T-helper 1 cell treated with Interleukin-12 subunit alpha and Interleukin-12 subunit beta and Interleukin-4 antibody, amounts not matched to agents 30 μg/mL and 1 μg/mL, for 36 hours (primary cell): ENCODE results near the gene NME8.

Experiments used
- H3K27ac Mint-ChIP-seq: one replicate; pipeline ENCODE4 v1.8.0; 2021; ENCODE audit warnings: mild to moderate bottlenecking, mixed read lengths
- H3K27me3 Mint-ChIP-seq: one replicate; pipeline ENCODE4 v1.8.0; 2021; ENCODE audit warnings: low read depth, mixed read lengths
- H3K36me3 Mint-ChIP-seq: one replicate; pipeline ENCODE4 v1.8.0; 2021; ENCODE audit warnings: low read depth, mixed read lengths
- H3K4me1 Mint-ChIP-seq: one replicate; pipeline ENCODE4 v1.8.0; 2021; ENCODE audit warnings: low read depth, mixed read lengths
- H3K4me3 Mint-ChIP-seq: one replicate; pipeline ENCODE4 v1.8.0; 2021; ENCODE audit warnings: mild to moderate bottlenecking, moderate library complexity, mixed read lengths
- H3K9me3 Mint-ChIP-seq: one replicate; pipeline ENCODE4 v1.8.0; 2021; ENCODE audit warnings: mixed read lengths

Gene NME8

DNA sequence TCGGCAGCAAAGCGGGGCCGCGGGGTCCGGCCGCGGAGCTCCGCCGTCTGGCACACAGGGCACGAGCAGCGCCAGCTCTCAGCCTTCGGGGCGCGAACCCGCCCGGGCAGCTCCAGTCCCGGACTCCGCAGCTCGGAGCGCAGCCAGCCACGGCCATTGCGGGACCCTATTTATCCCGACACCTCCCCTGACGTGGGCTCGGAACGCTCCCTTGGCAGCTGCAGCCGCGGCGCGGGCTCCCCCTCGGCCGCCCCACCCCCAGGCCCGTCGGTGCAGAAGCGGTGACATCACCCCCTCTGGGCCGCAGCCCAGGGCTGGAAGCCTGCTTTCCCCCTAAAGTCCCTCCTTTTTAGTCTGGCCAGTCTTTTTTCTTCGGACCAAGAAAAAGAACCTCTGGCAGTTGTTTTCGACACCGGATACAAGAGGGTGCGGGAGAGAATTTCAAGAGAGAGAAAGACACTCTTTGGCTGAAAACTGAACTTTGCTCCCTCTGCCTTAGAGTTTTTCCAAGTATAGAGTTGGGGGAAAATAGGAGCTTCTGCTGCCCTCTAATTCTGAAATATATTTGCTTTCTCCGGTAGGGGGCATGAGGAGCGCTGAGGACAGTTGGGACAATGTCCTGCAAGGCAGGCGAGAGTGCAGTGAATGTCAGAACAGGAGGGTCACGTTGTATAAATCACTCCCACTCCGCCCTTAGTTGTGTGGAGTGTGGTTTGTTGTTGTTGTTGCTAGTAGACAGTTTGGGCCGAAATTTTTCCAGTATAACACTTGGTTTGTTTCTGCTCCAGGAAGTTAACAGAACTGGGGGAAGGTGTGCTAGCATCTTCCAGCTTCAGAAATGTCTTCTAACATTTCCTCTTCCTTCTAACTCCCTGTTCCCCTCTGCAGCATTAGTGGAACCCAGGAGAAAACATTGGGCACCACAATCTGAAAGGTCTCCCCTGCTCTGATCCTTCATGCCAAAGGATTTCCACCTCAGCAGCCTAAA, 68.6 kb downstream of the NME8 start, which contains the start of gene SFRP4:
Gene SFRP4, minus strand, starts transcription at position 145 of the 988 bp plus-strand sequence. CDS start 280 bp downstream, outside the sequence.
- Mint-ChIP-seq H3K27ac (no peak within 1 kb of the TSS), H3K27me3 (peaks cover 84% of the 10 kb centered on the region), H3K36me3 (peaks cover 1% of the 10 kb centered on the region), H3K4me3 (no peak within 1 kb of the TSS), H3K4me1 (peaks cover 6% of the 10 kb centered on the region), H3K9me3 (no peaks in the 10 kb centered on the region)

GRCh38 chr7:37918526-37918925, 70.1 kb downstream of the NME8 start:
- H3K4me3 Mint-ChIP-seq, result no peak overlapping the region
- peaks cover 76% of the 10 kb centered on the region for H3K27me3 Mint-ChIP-seq
- H3K27ac Mint-ChIP-seq, result no peak overlapping the region
- H3K9me3 Mint-ChIP-seq, result no peaks in the 10 kb centered on the region
- peaks cover 6% of the 10 kb centered on the region for H3K4me1 Mint-ChIP-seq
- peaks cover 1% of the 10 kb centered on the region for H3K36me3 Mint-ChIP-seq

DNA sequence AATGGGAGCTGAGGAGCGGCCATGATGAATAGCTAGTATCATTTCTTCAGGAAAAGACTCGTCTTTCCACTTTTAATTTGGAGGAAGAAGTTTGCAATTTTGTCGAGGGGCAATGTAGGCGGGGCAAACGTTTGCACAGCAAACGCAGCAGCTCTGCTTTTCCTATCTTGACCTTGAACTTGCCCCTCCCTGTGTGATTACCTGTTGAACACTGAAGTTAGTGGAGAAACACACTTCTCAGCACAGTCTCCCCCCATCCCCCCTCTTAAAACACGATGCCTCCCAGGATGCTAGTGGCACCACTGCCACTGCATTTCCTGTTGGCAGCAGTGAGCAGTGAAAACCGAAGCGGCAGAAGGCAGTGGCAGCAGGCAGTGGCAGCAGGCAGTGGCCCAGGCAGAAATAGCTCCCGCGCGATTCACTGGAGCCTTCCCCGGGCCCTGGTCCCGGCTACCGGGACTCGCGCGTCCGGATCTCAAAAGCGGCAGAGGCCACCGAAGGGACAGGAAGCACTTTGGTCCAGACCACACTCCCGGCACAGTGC, 72.0 kb downstream of the NME8 start, which contains the start of gene EPDR1:
Gene EPDR1, plus strand, starts transcription at position 336 of the 544 bp plus-strand sequence. CDS start 300 bp downstream, outside the sequence.
- Mint-ChIP-seq H3K9me3 (no peaks in the 10 kb centered on the region), H3K27ac (no peak within 1 kb of the TSS), H3K36me3 (peaks cover 1% of the 10 kb centered on the region), H3K27me3 (peaks cover 65% of the 10 kb centered on the region), H3K4me3 (peak within 1 kb of the TSS; percentile 65), H3K4me1 (peaks cover 6% of the 10 kb centered on the region)

DNA sequence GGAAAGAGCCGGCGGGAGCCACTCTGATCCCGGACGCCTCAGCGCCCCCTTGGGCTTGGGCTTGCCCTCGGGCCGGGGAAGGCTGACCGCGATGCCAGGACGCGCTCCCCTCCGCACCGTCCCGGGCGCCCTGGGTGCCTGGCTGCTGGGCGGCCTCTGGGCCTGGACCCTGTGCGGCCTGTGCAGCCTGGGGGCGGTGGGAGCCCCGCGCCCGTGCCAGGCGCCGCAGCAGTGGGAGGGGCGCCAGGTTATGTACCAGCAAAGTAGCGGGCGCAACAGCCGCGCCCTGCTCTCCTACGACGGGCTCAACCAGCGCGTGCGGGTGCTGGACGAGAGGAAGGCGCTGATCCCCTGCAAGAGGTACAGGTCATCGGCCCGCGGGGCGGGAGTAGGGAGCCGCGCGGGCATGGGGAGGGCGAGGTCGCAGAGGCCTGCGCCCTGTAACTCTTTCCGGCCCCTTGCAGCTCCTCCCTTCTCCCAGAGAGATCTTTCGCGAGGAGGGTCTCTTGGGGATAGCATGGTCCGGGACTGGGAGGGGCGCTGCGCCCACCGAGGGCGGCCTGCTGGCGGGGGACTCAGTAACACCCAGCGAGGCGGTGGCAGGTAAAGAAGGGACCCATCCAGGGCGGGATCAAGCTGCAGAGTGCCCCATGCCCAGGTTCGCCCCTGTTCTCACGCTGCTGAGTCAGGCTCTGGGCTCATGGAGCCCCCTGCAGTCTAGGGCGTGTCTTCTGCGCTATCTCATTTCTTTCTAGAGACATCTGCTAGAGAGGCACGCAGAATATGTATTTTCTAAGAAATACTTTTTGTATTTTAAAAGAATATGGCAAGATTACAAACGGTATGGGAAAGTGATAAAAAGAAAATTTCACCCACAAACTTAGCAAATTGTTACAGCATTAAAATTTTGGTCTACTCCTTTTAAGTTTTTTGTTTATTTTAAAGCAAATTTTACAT, 72.7 kb downstream of the NME8 start:
- no peak overlapping the region for H3K27ac Mint-ChIP-seq
- H3K4me1 Mint-ChIP-seq, result peaks cover 6% of the 10 kb centered on the region
- peak overlapping the region; percentile 21 for H3K4me3 Mint-ChIP-seq
- peaks cover 57% of the 10 kb centered on the region for H3K27me3 Mint-ChIP-seq
- H3K36me3 Mint-ChIP-seq, result peaks cover 1% of the 10 kb centered on the region
- peaks cover 2% of the 10 kb centered on the region for H3K9me3 Mint-ChIP-seq

GRCh38 chr7:37921876-37922275, 73.5 kb downstream of the NME8 start:
- no peak overlapping the region for H3K27ac Mint-ChIP-seq
- peaks cover 1% of the 10 kb centered on the region for H3K36me3 Mint-ChIP-seq
- H3K4me1 Mint-ChIP-seq, result peaks cover 4% of the 10 kb centered on the region
- peaks cover 53% of the 10 kb centered on the region for H3K27me3 Mint-ChIP-seq
- no peak overlapping the region for H3K4me3 Mint-ChIP-seq
- peaks cover 4% of the 10 kb centered on the region for H3K9me3 Mint-ChIP-seq

DNA sequence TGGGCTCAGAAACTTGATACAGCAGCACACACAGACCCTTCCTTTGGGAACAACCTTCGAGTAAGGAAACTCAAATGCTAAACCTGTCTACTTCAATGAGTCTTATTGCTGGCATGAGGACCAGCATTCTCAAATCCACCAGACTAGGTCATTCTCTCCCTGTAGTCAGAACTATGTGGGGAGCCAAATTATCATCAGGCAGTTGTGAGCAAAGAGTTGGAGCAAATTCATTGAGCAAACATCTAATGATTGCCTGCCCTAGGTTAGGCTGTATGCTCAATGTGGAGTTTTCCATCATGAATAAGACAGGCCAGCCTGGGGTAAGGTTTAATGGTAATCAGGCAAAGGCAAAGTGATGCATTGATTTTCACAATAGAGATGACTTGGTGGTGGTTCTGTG, 75.6 kb downstream of the NME8 start:
- Mint-ChIP-seq H3K27me3 (peaks cover 33% of the 10 kb centered on the region), H3K27ac (no peak overlapping the region), H3K4me1 (peaks cover 2% of the 10 kb centered on the region), H3K36me3 (peaks cover 1% of the 10 kb centered on the region), H3K4me3 (no peak overlapping the region), H3K9me3 (peaks cover 4% of the 10 kb centered on the region)

DNA sequence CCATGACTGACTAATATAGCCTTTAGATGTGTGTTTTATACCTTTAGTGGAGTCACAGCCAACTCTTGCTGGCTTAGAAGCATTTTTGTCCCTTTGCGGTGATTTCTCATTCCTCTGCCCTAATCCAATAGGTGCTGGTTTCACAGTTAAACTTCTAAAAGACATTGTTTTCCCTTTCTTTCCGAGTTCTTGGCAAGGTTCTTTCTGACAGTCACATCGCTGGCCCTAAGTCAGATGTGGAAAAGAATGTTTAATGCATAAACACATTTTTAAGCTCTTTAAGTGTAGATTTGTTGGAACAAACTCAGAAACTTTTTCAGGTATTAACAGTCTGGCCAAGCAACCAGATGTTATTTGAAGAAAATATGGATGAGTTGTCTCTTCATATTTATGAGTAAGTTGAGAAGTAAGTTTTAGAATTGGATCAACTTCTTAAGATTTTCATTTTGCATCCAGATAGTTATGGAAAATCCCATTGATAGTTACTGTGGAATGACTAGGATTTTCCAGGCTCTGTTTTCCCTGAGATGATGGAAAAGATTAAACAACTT, 76.2 kb downstream of the NME8 start:
- no peak overlapping the region for H3K27ac Mint-ChIP-seq
- peaks cover 27% of the 10 kb centered on the region for H3K27me3 Mint-ChIP-seq
- no peak overlapping the region for H3K4me3 Mint-ChIP-seq
- peaks cover 2% of the 10 kb centered on the region for H3K4me1 Mint-ChIP-seq
- peaks cover 4% of the 10 kb centered on the region for H3K9me3 Mint-ChIP-seq
- peaks cover 1% of the 10 kb centered on the region for H3K36me3 Mint-ChIP-seq

DNA sequence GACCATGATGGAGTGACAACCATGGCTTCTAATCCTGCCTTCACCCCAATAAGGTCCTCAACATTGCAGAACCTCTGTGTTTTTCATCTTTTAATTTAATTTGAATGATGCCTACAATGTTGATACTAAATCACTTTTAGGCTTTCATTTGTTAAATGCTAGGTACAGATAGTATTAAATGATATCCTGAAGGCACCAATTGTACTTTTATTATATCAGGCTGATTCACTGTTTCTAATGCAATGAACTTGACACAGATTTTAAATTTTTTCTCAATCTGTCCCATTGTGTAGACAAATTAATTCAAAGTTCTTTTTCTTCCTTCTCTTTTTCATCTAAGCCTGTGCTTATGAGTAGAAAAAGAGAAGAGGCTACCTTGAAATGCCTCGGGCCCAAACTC, 77.2 kb downstream of the NME8 start:
- Mint-ChIP-seq H3K4me1 (no peaks in the 10 kb centered on the region), H3K27ac (no peak overlapping the region), H3K27me3 (peaks cover 16% of the 10 kb centered on the region), H3K4me3 (no peak overlapping the region), H3K9me3 (peaks cover 4% of the 10 kb centered on the region), H3K36me3 (no peaks in the 10 kb centered on the region)

- no peaks in the 10 kb centered on the region for H3K4me1 Mint-ChIP-seq
- no peaks in the 10 kb centered on the region for H3K36me3 Mint-ChIP-seq
- no peak overlapping the region for H3K27ac Mint-ChIP-seq
- H3K27me3 Mint-ChIP-seq, result peaks cover 4% of the 10 kb centered on the region
- peaks cover 4% of the 10 kb centered on the region for H3K9me3 Mint-ChIP-seq
- H3K4me3 Mint-ChIP-seq, result no peak overlapping the region
Measured at GRCh38 chr7:37927773-37928444, 79.5 kb downstream of the NME8 start.

DNA sequence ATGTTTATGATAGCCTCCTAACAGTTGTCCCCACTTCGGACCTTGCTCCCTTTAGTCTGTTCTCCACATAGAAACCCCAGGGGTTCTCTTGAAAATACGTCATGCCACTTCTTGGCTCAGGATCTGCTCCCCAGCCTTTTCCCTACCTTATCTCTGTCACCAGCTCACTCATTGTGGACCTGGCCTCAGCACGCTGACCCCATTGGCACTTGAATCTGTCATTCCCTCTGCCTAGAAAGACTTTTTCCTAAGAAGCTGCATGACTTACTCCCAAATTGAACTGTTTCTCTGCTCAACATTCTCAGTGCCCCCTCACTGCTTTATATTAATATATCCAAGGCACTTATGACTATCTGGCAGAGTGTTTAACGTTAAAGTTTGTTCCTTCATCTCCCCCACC, 80.5 kb downstream of the NME8 start:
- Mint-ChIP-seq H3K9me3 (peaks cover 4% of the 10 kb centered on the region), H3K27ac (no peak overlapping the region), H3K4me3 (no peak overlapping the region), H3K27me3 (no peaks in the 10 kb centered on the region), H3K36me3 (no peaks in the 10 kb centered on the region), H3K4me1 (no peaks in the 10 kb centered on the region)

DNA sequence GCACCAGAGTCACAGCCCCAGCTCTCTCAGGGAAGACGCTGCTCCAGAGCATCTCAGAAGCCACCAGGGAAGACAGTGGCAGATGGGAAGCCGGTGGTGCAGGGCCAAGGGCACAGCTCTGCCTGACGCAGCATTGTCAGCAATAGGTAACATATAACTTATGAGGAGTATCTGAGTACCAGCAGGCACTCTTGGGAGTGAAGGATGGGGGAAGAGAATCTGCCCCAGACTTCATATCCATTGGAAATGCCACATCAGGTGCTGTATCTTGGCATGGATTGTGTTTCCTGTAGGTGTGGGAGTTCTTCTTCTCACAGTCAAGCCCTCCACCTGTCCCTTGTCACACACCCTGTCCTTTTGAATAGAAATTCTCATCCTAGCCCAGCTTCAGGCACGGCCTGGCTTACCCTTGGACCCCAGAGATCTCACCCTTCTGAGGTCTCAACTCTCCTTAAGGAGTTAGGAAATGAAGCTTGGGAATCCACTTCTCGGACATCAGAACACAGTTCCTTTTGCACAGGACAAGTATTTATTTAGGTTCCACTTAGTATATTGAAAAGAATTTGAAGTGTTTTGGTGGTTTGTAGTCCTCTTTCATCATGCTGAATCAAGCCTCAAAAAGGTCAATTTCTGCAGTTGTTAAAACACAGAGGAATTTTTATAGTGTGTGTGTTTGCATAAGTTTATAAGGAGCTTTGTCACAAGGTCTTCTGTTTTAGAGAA, 82.0 kb downstream of the NME8 start:
- Mint-ChIP-seq H3K4me1 (no peaks in the 10 kb centered on the region), H3K9me3 (peaks cover 4% of the 10 kb centered on the region), H3K27ac (no peak overlapping the region), H3K36me3 (no peaks in the 10 kb centered on the region), H3K27me3 (no peaks in the 10 kb centered on the region), H3K4me3 (no peak overlapping the region)

- no peak overlapping the region for H3K27ac Mint-ChIP-seq
Measured at GRCh38 chr7:37932543-37932942, 84.1 kb downstream of the NME8 start.

DNA sequence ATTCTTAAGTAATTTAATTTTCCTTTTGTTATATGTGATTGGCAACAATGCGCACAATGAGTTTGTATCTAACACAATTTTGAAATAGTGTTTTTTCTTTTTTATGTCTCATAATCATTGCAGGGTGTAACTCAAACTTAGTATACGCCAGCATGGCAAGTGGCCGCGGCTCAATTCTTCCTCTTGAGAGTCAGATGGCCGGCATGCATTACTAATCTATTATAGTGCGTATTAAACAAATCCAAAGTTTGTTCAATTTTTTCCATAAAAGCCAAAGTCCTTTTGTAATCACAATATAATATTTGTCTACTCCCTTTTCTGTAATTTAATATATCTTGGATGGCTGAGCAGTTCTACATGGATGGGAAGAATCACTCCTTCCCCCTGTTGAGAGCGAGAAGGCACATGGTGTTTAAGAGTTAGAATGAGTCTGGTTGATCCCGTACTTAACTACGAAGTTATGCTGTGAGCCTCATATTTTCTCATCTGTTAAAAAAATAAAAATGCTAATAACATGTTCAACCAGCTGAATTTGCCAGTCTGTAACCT, 84.7 kb downstream of the NME8 start:
- Mint-ChIP-seq H3K4me1 (no peaks in the 10 kb centered on the region), H3K4me3 (no peak overlapping the region), H3K9me3 (peaks cover 4% of the 10 kb centered on the region), H3K36me3 (no peaks in the 10 kb centered on the region), H3K27ac (no peak overlapping the region), H3K27me3 (no peaks in the 10 kb centered on the region)

More at GRCh38 chr7:37932543-37932942, 84.1 kb downstream of the NME8 start:
- Mint-ChIP-seq H3K4me1 (no peaks in the 10 kb centered on the region), H3K36me3 (no peaks in the 10 kb centered on the region), H3K27me3 (no peaks in the 10 kb centered on the region), H3K9me3 (peaks cover 4% of the 10 kb centered on the region), H3K4me3 (no peak overlapping the region)
